ENCODE results near the gene AP4E1.
A peak's percentile ranks its signal among the peaks of the same experiment; 100 is the strongest.

AP4E1 gene

GRCh38 chr15:50959717-50960116, 51.2 kb downstream of the AP4E1 start:
- Histone ChIP-seq H3K9ac (ENCODE audit: low read length) (no peak overlapping the region), H2AFZ (ENCODE audit: low read length) (no peak overlapping the region), H3K4me1 (ENCODE audit: low read length) (peaks cover 12% of the 10 kb centered on the region; the same call in 1 of the 2 replicates), H3K9me2 (replicated peaks; ENCODE audit: insufficient read depth, low read length) (no peaks in the 10 kb centered on the region), H3K4me3 (ENCODE audit: low read length) (no peak overlapping the region), H3K4me2 (ENCODE audit: low read depth, low read length) (peak overlapping the region; percentile 3; the same call in 1 of the 2 replicates), H3K27me3 (replicated peaks; ENCODE audit: insufficient read depth, low read length) (no peaks in the 10 kb centered on the region), H3K36me3 (replicated peaks; ENCODE audit: insufficient read depth, low read length) (peaks cover 3% of the 10 kb centered on the region), H3K27ac (ENCODE audit: low read length) (no peak overlapping the region), H4K20me1 (ENCODE audit: insufficient read depth, low read length) (no peaks in the 10 kb centered on the region), H3K9me3 (replicated peaks; ENCODE audit: insufficient read depth, low read length) (no peaks in the 10 kb centered on the region), H3K79me2 (ENCODE audit: low read length) (no peaks in the 10 kb centered on the region), H3F3A (ENCODE audit: insufficient read depth, low read length) (no peaks in the 10 kb centered on the region)
- TF ChIP-seq, protein P1, sequence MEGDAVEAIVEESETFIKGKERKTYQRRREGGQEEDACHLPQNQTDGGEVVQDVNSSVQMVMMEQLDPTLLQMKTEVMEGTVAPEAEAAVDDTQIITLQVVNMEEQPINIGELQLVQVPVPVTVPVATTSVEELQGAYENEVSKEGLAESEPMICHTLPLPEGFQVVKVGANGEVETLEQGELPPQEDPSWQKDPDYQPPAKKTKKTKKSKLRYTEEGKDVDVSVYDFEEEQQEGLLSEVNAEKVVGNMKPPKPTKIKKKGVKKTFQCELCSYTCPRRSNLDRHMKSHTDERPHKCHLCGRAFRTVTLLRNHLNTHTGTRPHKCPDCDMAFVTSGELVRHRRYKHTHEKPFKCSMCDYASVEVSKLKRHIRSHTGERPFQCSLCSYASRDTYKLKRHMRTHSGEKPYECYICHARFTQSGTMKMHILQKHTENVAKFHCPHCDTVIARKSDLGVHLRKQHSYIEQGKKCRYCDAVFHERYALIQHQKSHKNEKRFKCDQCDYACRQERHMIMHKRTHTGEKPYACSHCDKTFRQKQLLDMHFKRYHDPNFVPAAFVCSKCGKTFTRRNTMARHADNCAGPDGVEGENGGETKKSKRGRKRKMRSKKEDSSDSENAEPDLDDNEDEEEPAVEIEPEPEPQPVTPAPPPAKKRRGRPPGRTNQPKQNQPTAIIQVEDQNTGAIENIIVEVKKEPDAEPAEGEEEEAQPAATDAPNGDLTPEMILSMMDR (IDR thresholded peaks at IDR 0.05; ENCODE audit: low read length): no peak
- no peak for TF ChIP-seq EZH2phosphoT487 (IDR thresholded peaks at IDR 0.05; ENCODE audit: low read length)
- no peak for TF ChIP-seq EZH2 (optimal IDR thresholded peaks at IDR 0.05; ENCODE audit: low read depth, low read length)
- peak; percentile 31 for DNase-seq

- H3K4me3 ChIP-seq (ENCODE audit: low read length): no peak overlapping the region
- no peak for DNase-seq
- H3K4me2 ChIP-seq (ENCODE audit: low read depth, low read length): no peak overlapping the region
- H3K27me3 ChIP-seq (replicated peaks; ENCODE audit: insufficient read depth, low read length): no peaks in the 10 kb centered on the region
- no peak overlapping the region for H3K27ac ChIP-seq (ENCODE audit: low read length)
- no peaks in the 10 kb centered on the region for H3K9me3 ChIP-seq (replicated peaks; ENCODE audit: insufficient read depth, low read length)
- TF ChIP-seq, protein P1 (IDR thresholded peaks at IDR 0.05; ENCODE audit: low read length): no peak
- TF ChIP-seq EZH2phosphoT487 (IDR thresholded peaks at IDR 0.05; ENCODE audit: low read length) (no peak), EZH2 (optimal IDR thresholded peaks at IDR 0.05; ENCODE audit: low read depth, low read length) (no peak)
- H3K36me3 ChIP-seq (replicated peaks; ENCODE audit: insufficient read depth, low read length): no peaks in the 10 kb centered on the region; the same call in 1 of the 2 replicates
- H3F3A ChIP-seq (ENCODE audit: insufficient read depth, low read length): no peaks in the 10 kb centered on the region
- H2AFZ ChIP-seq (ENCODE audit: low read length): no peak overlapping the region
- H3K79me2 ChIP-seq (ENCODE audit: low read length): no peaks in the 10 kb centered on the region
- no peak overlapping the region for H3K9ac ChIP-seq (ENCODE audit: low read length)
- peaks cover 12% of the 10 kb centered on the region; the same call in 1 of the 2 replicates for H3K4me1 ChIP-seq (ENCODE audit: low read length)
- H3K9me2 ChIP-seq (replicated peaks; ENCODE audit: insufficient read depth, low read length): no peaks in the 10 kb centered on the region
- no peaks in the 10 kb centered on the region for H4K20me1 ChIP-seq (ENCODE audit: insufficient read depth, low read length)
These were observed 55.6 kb downstream of the AP4E1 start for GRCh38 chr15:50964075-50964474.

- Histone ChIP-seq H3K36me3 (replicated peaks; ENCODE audit: insufficient read depth, low read length) (no peaks in the 10 kb centered on the region; the same call in 1 of the 2 replicates), H3K9me3 (replicated peaks; ENCODE audit: insufficient read depth, low read length) (no peaks in the 10 kb centered on the region)
These were observed 59.9 kb downstream of the AP4E1 start for GRCh38 chr15:50968353-50968752.

More at GRCh38 chr15:50968353-50968752, 59.9 kb downstream of the AP4E1 start:
- H4K20me1 ChIP-seq (ENCODE audit: insufficient read depth, low read length): no peaks in the 10 kb centered on the region
- no peak overlapping the region for H2AFZ ChIP-seq (ENCODE audit: low read length)
- H3K4me3 ChIP-seq (ENCODE audit: low read length): no peak overlapping the region
- no peak overlapping the region for H3K4me2 ChIP-seq (ENCODE audit: low read depth, low read length)
- no peaks in the 10 kb centered on the region for H3K9me2 ChIP-seq (replicated peaks; ENCODE audit: insufficient read depth, low read length)
- no peaks in the 10 kb centered on the region for H3K27me3 ChIP-seq (replicated peaks; ENCODE audit: insufficient read depth, low read length)
- no peaks in the 10 kb centered on the region for H3K4me1 ChIP-seq (ENCODE audit: low read length)
- no peaks in the 10 kb centered on the region; the same call in 1 of the 2 replicates for H3F3A ChIP-seq (ENCODE audit: insufficient read depth, low read length)
- H3K27ac ChIP-seq (ENCODE audit: low read length): no peak overlapping the region
- no peak overlapping the region for H3K9ac ChIP-seq (ENCODE audit: low read length)
- TF ChIP-seq, protein P1 (IDR thresholded peaks at IDR 0.05; ENCODE audit: low read length): no peak
- TF ChIP-seq EZH2 (optimal IDR thresholded peaks at IDR 0.05; ENCODE audit: low read depth, low read length): no peak
- TF ChIP-seq EZH2phosphoT487 (IDR thresholded peaks at IDR 0.05; ENCODE audit: low read length): no peak
- no peak for DNase-seq
- 0 out of 2 replicates have a peak, but pooled peaks cover 5% of the 10 kb centered on the region for H3K79me2 ChIP-seq (ENCODE audit: low read length)

Measured in MM.1S (cell line).